CD4-positive, alpha-beta T cell treated with Interleukin-12 subunit alpha and Interleukin-12 subunit beta, for 1 hour (primary cell): ENCODE measurements around the gene NSUN5.
"Not testable (repeated sequence)": the region's sequence is repeated elsewhere in the genome, so short reads cannot be mapped to it uniquely, and the experiment has no call there.

Experiments
- DNase-seq: peaks from one replicate; pipeline ENCODE4 v3.0.0-alpha.2; 2020

NSUN5 gene

GRCh38 chr7:73325424-73325823 is 16.8 kb upstream of the NSUN5 start:
- DNase-seq = not testable (repeated sequence)

- peak; percentile 51 for DNase-seq
These were observed 15.6 kb upstream of the NSUN5 start for GRCh38 chr7:73324081-73324845.

- DNase-seq = not testable (repeated sequence)
These were observed 14.9 kb upstream of the NSUN5 start for GRCh38 chr7:73323434-73324080.

- DNase-seq = not testable (repeated sequence)
These were observed 11.4 kb upstream of the NSUN5 start for GRCh38 chr7:73320009-73320408.

DNA sequence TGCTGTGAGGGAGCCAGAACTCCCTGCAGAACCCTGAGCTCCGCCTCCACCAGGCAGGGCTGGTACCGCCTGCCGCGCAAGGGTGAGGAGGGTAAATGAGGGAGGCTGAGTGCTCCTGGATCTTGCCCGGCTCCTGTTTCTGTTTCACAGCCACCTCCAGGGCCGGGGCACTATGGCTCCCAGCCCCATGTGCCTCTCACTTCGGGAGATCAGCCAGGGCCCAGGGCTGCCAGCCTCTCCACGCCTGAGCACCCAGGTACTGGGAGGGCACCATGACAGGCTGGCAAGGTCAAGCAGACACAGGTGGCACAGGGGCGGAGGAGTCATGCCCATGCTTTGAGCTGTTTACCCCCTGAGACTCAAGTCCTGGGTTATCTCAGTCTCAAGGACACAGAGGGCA is 10.9 kb upstream of the NSUN5 start:
- DNase-seq = not testable (repeated sequence)

GRCh38 chr7:73318656-73319204 is 10.1 kb upstream of the NSUN5 start:
- DNase-seq = not testable (repeated sequence)

DNA sequence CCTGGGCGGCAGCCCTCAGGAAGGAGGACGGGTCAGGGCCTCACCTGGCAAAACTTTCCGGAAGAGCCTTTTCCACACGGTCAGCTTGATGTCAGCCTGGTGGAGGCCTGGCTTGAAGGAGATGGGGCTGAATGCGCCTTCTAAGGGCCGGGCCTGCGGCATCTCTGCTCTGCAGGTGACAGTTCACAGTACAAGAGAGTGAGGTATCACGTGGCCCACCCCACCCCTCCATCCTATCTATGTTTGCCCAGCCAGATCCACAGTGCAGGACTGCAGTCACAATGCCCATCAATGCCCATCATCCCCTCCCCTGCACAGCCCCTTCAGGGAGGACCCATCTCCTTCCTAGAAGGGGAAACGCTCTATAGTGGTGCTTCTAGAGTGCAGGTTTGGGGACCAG is 7.9 kb upstream of the NSUN5 start:
- DNase-seq = no peak

DNA sequence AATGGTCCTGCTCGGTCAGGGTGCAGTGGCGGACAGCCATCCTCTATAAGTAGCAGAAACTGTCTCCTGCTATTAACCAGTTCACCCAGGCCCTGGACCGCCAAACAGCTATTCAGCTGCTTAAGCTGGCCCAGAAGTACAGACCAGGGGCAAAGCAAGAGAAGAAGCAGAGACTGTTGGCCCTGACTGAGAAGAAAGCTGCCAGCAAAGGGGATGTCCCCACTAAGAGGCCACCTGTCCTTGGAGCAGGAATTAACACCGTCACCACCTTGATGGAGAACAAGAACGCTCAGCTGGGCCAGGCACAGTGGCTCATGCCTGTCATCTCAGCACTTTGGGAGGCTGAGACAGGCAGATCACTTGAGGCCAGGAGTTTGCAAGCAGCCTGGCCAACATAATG is 5.6 kb upstream of the NSUN5 start:
- DNase-seq = no peak

- DNase-seq = no peak
These were observed 4.9 kb upstream of the NSUN5 start for GRCh38 chr7:73313521-73313906.

DNA sequence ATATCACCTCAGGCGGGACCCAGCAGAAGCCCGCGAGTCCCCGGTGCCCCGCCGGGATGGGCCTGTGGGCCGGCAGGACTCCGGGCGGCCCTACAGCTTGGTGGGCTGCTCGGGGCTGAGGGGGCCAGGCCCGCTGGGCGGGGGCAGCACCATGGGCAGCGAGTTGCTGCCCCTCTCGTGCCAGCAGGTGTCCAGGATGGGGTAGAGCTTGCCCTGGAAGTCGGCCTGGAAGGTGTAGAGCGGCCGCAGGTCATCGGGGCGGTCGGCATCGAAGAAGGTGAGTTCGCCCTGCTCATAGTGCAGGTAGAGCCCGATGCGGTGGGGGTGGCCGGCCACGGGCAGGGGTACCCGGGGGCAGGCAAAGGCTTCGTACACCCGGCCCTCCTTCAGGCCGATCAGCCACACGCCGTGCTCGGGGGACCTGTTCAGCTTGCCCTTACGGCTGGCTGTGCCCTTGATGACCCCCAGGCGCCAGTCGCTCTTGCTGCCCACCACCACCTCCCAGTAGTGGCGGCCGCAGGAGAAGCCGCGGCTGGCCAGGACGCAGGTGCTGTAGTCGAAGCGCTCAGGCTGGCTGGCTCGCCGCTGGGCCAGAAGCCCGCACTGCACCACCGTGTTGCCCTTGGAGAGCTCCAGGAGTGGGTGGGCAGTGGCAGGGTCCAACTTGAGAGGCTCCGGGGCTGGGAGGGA is 4.3 kb upstream of the NSUN5 start:
- DNase-seq = no peak

- not testable (repeated sequence) for DNase-seq
These were observed 2.8 kb upstream of the NSUN5 start for GRCh38 chr7:73311421-73311820.

GRCh38 chr7:73308074-73308664 is 457 bp downstream of the NSUN5 start:
- DNase-seq = no peak

- DNase-seq = no peak
These were observed 1.2 kb downstream of the NSUN5 start for GRCh38 chr7:73307436-73307835.

- not testable (repeated sequence) for DNase-seq
These were observed 3.8 kb downstream of the NSUN5 start for GRCh38 chr7:73304612-73305387.

GRCh38 chr7:73304071-73304470 is 4.6 kb downstream of the NSUN5 start:
- no peak for DNase-seq

- no peak for DNase-seq
These were observed 5.1 kb downstream of the NSUN5 start for GRCh38 chr7:73303546-73303945.

DNA sequence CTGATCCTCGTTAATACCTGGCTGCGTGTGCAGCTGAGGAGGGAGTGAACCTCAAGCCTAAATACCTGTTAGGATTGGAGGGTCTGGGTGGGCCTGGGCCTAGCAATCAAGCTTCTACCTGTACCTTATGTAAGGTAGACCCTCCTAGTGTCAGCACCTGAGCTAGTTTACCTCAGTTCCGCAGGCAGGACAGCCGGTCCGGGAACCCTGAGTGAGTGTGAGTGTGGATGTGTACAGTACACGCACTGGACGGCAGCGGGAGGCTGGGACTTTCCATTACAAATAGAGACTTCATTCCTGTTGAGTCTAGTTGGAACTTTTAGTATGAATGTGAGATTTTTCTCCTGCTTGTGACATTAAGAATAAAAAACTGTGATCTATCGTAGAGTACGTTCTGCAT is 5.8 kb downstream of the NSUN5 start:
- not testable (repeated sequence) for DNase-seq

- DNase-seq = not testable (repeated sequence)
These were observed 7.5 kb downstream of the NSUN5 start for GRCh38 chr7:73301108-73301507.

DNA sequence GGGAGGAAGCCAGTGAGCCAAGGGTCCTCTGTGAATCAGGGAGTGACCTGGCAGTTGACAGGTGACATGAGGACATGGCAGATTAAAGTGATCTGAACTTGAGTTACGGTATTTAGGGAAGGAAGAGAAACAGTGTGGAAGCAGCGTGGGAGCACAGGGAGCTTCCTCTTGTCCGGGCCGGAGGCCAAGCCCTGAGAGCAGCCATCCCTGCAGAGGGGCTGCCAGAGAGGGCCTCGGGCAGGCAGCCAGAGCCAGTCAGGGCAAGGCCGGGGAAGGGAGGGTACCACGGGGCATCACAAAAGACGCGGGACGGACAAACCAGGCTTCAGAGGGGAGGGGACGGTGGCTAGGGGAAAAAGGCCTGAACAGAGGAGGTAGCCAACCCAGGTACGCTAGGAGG is 8.8 kb downstream of the NSUN5 start:
- DNase-seq = not testable (repeated sequence)

DNA sequence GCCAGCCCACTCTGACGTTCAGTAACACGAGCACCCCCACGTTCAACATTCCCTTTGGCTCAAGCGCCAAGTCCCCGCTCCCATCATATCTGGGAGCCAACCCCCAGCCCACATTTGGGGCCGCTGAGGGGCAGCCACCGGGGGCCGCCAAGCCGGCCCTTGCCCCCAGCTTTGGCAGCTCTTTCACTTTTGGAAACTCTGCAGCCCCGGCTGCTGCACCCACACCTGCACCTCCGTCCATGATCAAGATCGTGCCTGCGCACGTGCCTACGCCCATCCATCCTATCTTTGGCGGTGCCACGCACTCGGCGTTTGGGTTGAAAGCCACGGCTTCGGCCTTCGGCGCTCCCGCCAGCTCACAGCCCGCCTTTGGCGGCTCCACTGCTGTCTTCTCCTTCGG is 10.9 kb downstream of the NSUN5 start:
- not testable (repeated sequence) for DNase-seq

DNA sequence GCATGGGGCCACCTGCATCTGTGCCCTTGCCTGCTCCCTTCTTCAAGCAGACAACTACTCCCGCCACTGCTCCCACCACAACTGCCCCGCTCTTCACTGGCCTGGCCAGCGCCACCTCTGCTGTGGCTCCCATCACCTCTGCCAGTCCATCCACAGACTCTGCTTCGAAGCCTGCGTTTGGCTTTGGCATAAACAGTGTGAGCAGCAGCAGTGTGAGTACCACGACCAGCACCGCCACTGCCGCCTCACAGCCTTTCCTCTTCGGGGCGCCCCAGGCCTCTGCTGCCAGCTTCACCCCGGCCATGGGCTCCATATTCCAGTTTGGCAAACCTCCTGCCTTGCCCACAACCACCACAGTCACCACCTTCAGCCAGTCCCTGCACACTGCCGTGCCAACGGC is 11.4 kb downstream of the NSUN5 start:
- DNase-seq = not testable (repeated sequence)

DNA sequence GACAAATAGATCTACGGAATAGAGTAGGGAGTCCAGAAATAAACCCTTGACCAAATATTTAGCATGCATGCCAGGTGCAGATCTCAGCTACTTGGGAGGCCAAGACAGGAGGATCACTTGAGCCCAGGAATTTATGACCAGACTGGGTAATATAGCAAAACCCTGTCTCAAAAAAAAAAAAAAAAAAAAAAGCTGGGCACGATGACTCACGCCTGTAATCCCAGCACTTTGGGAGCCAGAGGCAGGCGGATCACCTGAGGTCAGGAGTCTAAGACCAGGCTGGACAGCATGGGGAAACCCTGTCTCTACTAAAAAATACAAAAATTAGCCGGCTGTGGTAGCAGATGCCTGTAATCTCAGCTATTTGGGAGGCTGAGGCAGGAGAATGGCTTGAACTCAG is 31.4 kb downstream of the NSUN5 start:
- not testable (repeated sequence) for DNase-seq
